Stimulated activated CD4-positive, alpha-beta T cell treated with anti-CD3 and anti-CD28 coated beads, Interleukin-4, amount 100 ng/mL, for 24 hours (primary cell): ENCODE results near the gene A2M.

Source experiments
- DNase-seq: peaks from one replicate; pipeline ENCODE4 v3.0.0-alpha.2; 2020

A2M gene

DNA sequence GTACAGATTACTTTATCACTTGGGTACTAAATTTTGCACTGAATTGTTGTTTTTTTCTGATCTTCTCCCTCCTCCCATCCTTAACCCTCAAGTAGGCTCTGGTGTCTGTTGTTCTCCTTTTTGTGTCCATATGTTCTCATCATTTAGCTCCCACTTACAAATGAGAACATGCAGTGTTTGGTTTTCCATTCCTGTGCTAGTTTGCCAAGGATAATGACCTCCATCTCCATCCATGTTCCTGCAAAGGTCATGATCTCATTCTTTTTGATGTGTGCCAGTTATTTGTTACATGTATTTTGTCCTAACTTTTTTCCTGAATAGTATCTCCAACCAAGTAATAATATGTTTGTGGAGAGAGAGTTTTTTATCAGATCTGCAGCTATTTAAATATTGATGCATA lies 44.2 kb downstream of the A2M start:
- DNase-seq, result no peak

DNA sequence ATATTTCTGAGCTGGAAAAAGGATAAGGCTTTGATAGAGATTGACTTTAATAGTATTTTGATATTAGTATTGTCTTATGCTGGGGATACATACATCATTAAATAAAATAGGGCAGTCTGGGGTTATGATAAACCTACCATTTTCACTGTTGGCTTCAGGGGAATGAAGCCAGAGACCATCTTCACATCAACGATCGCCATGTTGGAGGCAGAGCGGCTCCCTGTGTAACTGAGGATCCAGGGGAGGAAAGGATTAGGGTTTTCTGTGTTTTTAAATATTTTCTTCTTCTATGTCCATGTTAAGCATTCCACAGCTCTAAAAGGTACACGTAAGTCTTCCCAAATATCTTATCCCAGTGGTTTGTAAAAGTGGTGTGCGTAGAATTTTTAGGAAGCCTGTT lies 45.4 kb downstream of the A2M start:
- no peak for DNase-seq

DNA sequence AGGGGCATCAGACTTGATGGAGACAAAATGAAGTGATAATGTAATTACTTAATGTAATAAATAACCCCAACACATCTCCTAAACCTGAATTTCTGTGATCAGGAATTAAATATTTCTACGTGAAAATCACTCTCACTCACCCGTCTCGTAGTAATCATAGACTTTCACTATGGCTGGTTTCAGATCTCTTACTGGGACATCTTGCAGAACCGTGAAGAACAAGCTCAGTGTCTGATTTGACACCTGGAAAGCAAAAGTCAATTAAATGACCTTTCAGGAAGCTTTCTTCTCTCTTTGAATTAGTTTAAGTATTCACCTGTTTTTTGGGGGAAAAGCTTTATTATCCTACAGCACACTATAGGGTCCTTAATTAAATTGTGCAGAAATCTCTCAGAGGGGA lies 47.1 kb downstream of the A2M start:
- no peak for DNase-seq

DNA sequence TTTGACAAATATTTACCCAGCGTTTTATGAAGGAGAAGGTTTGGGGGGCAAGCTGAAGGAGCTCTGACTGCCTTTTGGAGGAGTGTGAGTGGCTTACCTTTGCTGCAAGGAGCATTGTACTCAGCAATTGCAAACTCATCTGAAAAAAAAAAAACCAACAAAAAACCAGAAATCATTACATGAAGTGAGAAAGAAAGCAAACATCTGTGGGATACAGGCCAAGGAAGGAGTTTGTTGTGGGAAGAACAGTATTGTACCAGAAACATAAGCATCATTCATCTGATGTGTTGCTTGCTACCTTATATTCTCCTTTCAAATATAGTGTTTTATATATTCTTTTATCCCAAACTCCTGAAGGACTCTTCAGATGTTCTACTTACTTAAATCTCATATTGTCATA lies 47.6 kb downstream of the A2M start:
- DNase-seq, result no peak

DNA sequence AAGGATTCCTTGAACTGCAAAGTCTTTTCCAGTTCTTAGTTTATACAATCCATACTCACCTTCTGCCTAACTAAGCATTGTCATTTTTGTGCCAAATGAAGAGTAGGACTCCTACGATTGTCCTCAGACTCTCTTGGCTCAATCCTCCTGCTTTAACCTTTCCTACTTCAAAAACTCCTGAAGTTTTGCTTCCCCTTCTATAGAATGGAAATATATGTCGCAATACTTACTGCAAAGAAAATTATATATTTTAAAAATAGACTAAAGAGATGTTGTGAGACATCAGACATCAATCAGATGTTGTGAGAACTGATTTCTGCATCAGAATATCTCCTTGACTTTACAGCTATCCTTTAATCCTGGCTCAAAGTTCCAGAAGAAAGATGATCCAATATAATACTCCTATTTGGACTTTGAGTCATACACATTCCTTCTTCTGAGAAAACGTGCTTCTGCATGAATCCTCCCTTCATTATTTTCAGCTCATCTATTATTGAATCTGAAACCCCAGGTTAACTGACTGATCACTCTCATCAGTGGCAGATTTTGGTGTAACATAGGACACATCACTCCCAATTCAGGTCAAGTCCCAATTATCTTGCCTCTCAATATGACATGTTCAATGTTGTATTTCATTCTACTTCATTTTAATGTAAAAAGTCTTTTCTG lies 48.8 kb downstream of the A2M start:
- DNase-seq, result no peak

DNA sequence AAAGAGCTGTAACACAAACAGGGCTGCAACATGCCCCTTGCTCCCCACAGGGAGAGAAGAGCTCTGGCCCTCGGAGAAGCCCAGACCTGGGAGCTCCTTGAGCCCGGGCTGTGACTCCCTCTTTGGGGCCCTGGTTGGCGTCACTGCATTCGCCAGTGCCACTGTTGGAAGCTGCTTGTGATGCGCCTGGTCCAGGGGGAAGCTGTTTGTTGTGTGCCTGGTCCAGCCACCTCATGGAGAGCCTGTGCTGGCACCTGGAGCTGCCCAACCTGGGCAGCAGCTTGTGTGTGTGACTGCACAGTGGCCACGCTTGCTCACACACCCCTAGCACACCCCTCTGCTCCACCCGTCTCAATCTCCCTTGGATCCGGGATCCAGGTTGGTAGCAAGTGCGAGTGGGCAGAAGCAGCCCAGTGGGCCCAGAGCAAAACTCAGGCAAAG lies 49.5 kb downstream of the A2M start:
- no peak for DNase-seq

DNA sequence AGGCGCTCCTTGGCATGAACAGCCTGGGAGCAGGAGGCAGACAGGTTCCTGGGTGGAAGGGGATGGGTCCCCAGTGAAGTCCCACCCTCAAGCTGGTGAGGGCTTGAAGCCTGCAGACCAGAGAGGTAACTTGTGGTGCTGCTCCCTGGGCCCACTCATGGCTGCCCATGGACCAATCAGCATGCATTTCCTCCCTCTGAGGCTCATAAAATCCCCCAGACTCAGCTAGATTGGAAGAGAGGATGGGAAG lies 50.2 kb downstream of the A2M start:
- DNase-seq, result no peak

DNA sequence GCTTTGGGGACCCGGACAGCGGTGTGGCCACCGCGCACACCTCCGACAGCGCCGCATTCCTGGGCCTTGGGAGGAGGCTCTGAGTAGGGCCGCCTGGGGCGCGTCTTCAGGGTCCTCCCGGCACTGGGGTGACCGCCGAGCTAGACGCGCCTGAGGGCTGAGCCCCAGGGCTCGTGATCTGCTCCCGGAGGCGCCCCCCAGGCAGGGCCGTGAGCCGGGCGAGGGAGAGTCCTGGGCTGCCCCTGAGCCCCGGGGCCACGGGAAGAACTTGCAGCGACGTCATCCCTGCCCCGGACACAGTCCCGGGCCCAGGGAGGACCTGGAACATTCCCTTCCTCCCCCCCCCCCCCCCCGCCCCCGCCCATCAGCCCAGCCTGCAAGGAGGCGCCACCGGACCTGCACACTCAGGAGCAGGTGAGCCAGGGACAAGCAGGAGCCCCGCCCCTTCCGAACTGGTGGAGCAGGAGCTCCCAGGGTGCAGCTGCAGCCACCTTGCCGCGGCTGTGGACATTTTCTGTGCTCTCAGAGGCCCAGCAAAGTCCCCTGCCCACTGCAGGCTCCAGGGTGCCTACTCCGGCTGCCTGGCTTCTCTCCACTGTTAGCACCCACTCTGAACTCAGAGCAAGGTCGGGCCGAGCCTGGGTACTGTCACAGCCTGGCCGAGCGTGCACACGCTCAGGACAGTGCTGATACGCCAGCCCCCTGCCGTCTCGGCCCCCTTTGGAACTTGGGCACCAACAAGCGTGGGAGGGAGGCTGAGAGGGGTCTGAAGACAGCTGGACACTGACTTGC lies 50.7 kb downstream of the A2M start:
- DNase-seq, result no peak

DNA sequence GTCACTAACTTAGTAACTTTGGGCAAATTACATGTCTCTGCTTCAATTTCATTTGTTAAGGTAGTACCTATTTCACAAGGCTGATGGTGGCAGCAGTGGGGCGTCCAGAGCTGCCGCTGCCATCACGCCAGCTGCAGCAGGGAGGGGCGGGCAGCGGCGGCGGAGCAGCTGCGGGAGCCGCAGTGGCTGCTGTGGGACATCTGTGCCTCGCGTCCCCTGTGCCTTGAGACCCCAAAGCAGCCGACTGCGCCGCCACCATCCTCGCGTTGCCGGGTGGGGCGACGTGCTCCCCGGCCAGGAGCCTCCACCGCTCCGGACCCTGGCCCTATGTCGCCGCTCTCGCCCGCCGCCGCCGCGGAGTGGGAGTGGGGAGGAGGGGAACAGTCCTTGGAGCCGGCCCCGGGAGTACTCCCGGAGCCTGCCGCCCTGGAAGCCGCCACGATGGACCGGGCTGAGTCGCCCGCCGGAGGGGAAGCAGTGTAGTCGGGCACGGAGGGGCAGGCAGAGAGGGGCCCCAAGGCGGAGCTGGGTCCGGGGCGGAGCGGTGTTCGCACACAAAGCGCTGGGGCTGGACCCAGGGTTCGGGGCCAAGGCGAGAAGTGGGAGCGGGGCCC lies 51.4 kb downstream of the A2M start:
- DNase-seq, result peak; percentile 57

DNA sequence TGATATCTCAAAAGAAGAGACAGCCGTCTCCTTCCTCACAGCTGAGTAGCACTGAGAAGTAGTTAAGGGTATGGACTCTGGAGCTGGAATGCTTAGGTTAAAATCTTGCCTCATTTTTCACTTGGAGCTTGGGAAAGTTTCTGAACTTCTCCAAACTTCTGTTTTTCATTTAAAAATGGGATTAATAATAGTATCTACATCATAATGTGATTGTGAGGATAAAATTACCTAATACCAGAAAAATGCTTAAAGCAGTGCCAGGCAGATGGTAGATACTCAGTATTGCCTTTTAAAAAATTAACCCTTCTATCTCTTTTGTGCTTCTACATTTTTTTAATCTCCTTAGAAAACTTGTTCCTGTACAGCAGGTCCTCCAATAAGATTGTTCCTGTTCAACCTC lies 63.1 kb downstream of the A2M start:
- DNase-seq, result no peak

DNA sequence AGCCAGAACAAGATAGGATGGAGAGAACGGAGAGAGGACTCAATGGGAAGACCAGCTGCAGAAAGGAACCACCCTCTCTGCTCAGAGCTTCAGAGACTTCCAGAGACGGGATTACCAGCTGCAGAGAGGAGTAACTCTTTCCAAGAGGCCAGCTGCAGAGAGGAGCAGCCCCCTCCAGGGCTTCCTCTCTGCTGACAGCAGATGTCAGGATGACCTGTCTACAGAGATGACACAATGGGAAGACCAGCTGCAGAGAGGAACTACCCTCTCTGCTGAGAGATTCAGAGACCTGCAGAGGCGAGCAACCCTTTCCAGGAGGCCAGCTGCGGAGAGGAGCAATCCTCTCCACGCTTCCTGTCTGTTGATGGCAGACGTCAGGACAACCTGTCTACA lies 64.6 kb downstream of the A2M start:
- DNase-seq, result no peak

DNA sequence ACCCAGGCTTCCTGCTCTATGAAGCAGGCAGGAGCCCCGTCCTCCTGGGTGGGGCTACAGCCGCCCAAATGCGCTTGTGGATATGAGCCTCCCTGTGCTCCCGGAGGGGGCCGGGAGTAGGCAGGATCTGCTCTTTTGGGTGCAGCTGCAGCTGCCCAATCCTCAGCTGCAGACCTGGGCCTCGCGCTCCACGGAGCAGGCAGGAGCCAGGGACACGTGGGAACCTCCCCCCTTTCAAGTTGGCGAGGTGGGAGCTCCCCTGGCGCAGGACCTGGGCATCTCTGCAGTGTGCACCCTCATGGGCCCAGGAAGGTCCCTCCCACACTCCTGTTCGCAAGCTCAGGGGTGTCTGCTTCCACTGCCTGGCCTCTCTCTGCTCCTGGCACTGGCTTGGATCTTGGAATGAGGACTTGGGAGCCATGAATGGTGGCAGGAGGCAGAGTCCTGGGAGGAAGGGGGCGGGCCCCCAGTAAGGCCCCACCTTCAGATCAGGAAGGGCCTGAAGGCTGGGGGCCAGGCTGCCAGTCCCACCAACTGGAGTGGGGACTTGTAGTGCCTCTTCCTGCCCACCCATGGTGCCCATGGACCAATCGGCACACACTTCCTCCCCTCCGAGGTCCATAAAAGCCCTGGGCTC lies 65.1 kb downstream of the A2M start:
- no peak for DNase-seq

DNA sequence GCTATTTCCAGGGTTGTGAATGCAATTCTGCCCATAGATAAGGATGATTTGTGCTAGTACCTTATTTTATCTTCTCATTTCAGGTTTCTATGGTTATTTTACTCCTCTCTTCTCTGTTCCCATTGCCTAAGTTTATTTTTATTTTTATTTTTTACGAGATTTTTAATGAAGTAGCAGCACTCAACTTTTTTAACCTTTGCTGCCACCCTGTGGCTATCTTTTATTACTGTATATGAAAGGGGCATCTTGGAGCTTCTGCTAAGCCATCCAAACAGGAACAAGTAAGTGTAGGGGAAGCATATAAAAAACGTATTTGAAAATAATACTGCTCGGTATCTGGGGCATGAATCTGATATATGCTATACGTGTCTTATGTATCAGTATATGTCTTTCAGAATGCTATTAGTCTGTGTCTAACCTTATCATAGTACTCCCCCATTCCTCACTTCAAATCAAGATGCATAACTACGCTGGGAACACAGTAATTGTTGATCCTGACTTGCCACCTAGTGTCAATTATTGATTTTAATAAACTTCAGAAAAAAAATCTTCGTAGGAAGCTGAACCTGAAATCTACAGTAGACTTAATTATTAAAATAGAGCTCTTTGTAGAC lies 66.1 kb downstream of the A2M start:
- DNase-seq, result peak; percentile 42

DNA sequence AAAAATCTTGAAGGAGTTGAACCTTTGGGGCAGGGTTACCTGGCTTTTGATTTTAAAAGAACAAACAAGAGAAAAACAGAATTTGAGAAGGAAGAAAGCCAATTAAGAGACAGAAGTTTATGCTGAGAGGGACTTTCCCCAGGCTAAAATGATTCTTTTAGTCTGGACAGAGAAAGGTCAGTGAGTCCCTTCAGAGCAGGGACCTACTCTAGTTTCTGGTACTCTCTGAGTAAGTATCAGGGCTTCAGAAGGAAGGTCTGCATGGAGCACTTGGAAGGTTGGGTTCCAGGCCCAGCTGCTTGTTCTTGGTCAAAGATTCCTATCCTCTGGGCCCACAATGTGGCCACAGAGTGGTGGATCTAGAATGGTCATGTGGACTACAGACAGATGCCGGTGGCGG lies 66.8 kb downstream of the A2M start:
- no peak for DNase-seq

DNA sequence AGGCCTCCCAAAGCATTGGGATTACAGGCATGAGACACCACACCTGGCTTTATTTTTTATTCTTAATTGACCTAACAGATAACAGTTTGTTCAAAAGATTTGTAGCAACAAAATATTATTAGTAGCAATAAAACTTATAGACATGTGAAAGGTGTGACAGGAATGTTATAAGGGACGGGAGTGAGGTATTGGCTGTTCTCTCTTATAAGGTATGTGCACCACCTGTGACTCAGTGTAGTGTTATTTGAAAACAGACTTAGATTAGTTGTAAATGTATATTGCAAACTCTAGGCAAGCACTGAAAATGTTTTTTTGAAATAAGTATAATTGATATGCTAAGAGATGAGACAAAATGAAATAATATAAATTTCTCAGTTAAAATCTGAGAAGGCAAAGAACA lies 68.6 kb downstream of the A2M start:
- no peak for DNase-seq

DNA sequence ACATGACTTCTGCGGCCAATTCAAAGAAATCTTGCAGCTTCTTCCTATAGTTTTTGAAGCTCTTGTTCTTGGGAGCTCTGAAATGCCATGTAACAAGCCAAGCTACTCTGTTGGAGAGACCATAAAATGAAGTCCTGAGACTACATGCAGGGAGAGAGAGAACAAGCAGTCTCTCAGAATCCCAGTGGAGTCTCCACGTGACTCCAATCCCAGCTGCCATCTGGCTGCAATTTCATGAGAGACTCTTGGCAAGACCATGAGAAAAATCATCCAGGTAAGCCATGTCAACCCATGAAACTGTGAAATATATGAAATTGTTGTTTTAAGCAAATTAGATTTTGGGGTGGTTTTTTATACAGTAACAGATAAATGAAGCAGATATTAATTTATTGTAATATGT lies 72.0 kb downstream of the A2M start:
- DNase-seq, result no peak

DNA sequence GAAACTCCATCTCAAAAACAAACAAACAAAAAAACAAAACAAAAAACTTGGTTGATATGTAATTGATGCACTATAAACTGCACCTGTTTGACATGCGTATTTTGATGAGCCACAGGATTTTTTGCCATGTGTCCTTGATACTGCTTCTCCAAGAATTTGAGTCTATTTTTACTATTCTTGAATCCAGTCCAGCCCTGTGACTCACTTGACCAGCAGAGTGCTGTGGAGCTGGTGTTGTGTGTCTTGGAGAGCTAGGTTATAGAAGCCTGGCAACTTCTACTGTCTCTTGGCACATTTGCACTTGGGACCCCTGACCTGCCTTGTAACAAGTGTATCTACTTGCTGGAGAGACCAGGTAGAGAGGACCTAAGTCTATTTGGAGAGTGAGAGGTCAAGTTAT lies 74.4 kb downstream of the A2M start:
- DNase-seq, result no peak

DNA sequence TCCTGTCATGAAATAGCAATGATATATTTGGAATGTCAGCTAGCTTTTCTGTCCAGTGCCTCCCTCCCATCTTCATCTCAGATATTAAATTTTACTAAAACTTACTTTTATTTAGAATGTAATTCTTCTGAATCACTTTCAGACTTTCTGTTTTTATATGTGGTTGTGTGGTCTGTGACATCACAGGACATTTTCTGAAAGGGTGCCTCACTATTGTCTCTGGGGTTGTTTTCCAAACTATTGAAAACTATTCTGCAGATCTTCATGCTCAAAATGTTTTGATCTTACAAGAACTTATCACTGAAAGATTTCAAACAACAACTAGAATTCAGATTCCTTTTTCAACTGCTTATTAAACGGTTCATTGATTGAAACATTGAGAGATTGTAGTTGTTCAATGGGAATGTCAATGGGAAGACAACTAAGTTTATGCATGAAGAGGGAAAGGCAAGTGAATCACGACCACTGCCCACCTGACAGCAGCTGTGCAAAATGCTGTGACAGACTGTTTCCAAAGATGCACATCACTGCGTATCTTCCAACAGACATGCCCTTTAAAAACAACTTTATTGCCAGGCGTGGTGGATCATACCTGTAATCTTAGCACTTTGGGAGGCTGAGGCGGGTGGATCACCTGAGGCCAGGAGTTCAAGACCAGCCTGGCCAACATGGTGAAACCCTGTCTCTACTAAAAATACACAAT lies 75.1 kb downstream of the A2M start:
- no peak for DNase-seq

DNA sequence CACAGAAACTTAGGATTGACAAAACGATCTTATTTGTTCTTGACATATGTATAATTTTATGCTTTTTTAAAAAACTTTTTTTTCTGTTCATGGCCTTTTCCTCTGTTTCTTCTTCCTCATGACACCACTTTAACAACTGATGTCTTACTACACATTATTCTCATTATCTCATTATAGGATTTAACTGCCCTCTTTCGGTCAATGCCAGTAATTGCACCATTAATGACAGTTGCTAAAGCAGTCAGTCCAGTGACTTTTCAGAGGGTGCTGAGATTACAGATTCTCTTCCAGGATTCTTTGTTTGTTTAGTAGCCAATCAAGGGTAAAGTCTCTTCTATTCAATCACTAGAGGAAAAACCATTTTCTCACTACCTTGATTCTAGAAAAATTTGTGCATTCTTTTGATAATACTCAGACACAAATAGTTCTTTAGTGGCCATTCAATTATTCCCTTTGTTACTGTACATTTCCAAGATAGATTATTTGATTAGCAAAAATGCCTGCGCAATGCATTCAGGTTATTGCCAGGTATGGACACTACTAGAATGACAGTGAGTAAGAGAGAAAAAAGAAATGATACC lies 76.2 kb downstream of the A2M start:
- DNase-seq, result peak; percentile 23

DNA sequence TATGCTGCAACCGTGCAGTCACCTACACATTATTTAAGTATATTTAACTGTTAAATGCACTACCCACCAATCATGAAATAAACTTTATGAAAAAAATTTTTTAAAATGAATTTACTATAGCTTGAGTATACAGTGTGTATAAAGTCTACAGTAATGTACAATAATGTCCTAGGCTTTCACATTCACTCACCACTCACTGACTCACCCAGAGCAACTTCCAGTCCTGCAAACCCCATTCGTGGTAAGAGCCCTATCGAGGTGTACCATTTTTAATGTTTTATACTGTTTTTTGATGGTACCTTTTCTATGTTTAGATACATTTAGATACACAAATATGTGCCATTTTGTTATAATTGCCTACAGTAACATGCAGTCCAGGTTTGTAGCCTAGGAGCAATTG lies 78.3 kb downstream of the A2M start:
- DNase-seq, result peak; percentile 32

DNA sequence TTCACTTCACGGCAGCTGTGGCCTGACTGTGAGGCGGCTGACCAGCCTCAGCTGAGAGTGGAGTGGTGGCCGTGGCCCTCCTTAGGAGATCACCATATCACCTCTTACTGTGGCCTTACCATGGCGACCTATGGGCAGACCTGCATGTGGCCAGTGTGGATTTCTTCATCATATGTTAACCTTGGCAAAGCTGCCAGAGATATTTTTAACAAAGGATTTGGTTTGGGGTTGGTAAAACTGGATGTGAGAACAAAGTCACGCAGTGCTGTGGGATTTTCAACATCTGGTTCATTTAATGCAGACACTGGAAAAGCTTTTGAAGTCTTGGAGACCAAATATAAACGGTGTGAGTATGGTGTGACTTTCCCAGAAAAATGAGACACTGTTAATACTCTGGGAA lies 79.5 kb downstream of the A2M start:
- no peak for DNase-seq

DNA sequence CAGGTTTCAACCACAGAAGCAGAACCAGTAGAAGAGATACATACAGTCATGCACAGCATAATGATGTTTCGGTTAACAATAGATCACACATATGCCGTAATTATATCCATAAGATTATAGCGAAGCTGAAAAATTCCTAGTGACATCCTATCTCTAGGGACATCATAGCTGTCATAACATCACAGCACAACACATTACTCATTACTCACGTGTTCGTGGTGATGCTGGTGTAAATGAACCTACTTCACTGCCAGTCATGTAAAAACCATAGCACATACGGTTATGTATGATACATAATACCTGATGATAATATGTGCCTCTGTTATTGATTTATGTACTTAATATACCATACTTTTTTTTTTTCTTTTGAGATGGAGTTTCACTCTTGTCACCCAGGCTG lies 81.6 kb downstream of the A2M start:
- no peak for DNase-seq
